RPMI7951 (cell line): ENCODE measurements around the gene ABHD12B. TPM values are rescaled to one million over a fixed set of nuclear protein-coding genes. Genes with fewer than 3 reads are reported as not detected.
"Not testable (repeated sequence)": the region's sequence is repeated elsewhere in the genome, so short reads cannot be mapped to it uniquely, and the experiment has no call there.

Source experiments
- DNase-seq: peaks from one replicate; pipeline ENCODE4 v3.0.0-alpha.2; 2012; ENCODE audit warnings: low read depth
- total RNA-seq: library from RNA; depleted of rRNA; stranded (reverse); fragments of >200 nt; shearing (Covaris generic); gene quantifications from 2 replicates; pipeline ENCODE4 v1.2.3, GENCODE V29; 2014

Gene ABHD12B
- total RNA-seq, 1 experiment from 2014 or later = 0.12 TPM

GRCh38 chr14:50896421-50896820 is 24.6 kb downstream of the ABHD12B start:
- DNase-seq = not testable (repeated sequence)

DNA sequence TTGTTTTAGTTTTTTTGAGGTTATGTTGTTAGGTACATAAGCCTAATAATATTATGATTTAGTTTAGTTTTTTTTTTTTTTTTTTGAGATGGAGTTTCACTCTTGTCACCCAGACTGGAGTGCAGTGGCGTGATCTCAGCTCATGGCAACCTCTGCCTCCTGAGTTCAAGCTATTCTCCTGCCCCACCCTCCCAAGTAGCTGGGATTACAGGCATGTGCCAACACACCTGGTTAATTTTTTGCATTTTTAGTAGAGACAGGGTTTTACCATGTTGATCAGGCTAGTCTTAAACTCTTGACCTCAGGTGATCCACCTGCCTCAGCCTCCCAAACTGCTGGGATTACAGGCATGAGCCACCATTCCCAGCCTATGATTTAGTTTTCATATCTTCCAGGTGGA is 25.2 kb downstream of the ABHD12B start:
- DNase-seq = not testable (repeated sequence)

DNA sequence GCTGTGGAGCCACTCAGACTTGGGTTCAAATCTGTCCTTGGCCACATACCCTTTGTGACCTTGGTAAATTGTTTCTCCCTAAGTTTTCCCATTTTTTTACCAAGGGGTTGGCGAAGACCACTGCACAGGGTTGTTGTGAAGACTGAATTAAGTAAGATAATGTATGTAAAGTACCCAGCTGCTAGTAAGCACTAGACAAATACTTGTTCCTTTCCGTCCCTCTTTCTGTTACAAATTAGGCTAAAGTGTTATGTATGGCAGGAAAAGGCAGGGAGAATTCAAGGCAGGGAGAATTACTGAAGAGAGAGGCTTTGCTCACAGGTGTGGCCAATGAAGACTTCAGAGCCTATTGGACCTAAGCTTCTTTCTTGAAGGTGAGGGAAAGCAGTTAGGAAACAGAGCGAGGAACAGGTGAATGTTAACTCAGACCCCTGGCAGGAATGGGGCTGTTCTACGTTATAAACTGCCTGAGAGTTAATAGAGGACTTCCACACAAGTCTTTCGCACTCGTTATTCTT is 25.9 kb downstream of the ABHD12B start:
- DNase-seq = no peak

GRCh38 chr14:50901361-50901760 is 29.5 kb downstream of the ABHD12B start:
- DNase-seq = no peak

GRCh38 chr14:50904719-50905118 is 32.9 kb downstream of the ABHD12B start:
- DNase-seq = no peak

DNA sequence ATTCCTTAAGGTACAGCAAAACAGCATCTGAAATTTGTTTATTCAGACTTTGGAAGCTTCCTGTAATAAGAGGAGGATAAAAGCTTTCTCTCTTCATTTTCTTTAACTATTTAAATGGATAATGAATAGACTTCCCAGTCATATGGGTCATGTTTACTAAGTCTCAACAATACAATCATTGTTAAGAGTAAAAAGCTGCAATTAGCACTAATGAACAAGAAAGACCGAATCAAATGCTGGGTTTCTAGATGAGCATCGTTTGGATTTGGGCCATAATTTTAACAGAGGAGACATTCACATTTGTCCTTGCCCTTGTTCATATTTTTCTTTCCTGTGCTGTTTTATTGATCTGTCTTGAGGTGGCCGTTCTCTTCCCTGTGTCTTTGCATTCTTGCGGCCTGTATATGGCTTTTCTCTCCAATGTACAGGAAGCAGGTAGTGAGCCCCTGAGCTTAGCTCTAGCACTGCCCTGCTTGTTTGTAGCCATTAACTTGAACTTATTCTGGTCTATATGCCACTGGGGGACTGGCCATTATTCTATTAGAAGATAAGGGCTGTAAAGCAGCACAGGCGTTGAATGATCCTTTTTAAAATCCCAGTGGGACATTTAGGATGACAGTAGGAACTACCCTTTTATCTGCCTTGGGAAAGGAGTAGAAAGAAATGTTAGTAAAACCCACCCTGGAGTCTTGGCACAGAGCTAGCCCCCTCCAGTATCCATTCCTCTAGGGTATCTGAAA is 34.6 kb downstream of the ABHD12B start:
- peak; percentile 8 for DNase-seq

DNA sequence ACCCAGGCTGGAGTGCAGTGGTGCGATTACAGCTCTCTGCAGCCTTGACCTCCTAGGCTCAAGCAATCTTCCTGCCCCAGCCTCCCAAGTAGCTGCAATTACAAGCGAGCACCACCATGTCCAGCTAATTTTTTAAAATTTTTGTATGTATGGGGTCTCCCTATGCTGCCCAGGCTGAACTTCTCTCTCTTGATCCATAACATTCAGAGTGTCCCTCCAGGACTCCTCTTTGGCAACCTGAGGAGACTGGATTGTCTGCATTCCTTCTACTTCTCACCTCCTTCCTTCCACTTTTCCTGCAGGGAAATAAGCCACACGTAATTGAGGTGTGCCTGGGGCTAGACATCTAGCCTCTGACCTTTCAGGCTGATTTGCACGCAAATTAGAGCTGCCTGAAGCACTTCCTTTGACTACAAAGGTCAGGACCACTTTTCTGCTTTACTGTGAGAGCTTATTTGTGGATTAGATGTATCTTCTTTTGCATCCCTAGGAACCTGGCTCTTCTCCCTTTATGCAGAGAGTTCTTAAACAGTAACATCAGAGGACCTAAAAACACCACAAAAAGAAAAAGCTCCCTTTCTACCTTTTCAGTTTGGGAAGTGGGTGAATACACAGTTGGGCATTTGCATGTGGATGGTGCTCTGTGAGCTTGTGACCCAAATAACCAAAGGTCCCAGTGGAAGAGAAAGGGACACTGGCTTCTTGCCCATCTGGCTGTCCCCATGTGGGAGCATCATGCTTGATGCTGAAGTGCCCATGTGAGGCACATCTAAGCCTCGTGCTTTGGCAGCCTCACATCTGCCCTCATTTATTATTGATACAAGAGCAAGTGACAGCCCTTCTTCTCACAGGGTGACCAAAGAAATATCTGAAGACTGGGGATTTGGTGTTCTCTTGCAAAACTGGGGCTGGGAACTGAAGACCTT is 38.9 kb downstream of the ABHD12B start:
- no peak for DNase-seq

DNA sequence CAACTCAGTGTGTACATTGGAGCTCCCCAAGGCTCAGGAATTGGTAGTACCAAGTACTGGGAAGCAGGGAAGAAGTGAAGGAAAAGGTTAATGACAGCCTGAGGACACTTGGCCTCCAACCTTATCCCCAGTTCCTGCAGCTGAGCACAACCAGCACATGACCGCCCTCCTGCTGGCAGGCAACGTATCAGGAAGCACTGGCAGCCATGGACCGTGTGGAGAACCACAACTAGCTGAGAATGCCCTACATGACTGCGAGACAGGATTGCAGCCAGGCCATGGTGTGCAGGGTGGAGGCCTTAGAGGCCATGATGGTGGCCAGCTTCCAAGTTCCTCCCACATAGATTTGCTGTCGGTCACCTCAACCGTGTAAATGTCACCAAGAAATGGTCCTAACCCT is 45.6 kb downstream of the ABHD12B start:
- DNase-seq = no peak

GRCh38 chr14:50919524-50919923 is 47.7 kb downstream of the ABHD12B start:
- DNase-seq = not testable (repeated sequence)

DNA sequence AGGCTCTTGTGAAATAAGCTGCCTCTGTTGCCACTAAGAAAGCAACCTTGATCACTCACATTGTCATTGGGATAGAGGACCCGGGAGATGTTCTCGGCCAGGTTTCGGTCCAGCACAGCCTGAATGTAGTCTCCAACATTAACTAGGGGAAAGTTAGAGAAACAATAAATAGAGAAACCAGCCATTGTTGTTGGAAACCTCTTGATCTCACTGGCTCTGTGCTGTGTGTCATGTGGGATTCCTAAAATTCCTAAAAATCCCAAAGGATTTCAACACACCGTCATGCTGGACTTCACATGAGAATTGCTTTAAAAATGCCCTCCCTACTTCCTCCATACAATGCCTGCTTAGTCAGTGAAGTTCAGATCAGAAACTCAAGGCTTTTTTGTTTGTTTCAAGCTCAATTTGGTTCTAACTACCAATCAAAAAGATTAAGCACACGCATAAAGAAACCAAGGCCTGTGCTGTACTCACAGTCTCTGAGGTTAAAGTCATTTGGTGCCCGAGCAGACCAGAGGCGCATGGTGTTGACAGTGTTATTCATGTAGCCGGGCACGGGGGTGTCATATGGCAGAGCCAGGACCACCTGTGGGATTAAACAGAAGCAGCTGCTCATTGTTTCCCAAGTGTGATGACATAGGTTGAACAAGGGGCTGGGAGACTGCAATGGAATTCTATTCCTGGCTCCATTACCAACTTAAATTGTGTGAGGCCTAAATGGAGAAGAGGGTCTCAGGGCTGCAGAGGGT is 48.8 kb downstream of the ABHD12B start:
- DNase-seq = peak; percentile 67

- no peak for DNase-seq
Observed at GRCh38 chr14:50922803-50923202, 51.0 kb downstream of the ABHD12B start.

DNA sequence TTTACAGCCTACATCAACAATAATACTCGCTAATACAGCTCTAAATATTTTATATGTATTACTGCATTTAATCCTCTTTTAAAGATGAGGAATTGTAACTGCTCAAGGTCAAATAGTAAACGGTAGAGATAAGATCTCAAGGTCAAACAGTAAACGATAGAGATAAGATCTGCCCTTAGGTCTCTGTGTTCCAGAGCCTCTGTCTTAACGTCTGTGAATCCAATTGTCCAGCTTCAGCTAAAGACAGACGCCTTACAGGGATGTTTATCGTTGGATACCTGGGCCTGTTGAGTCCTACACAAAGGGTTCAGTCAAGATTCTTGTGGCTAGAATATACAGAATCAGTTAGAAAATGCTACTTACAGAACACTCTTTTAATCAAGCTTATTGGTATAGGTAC is 52.4 kb downstream of the ABHD12B start:
- DNase-seq = no peak

GRCh38 chr14:50924843-50925242 is 53.0 kb downstream of the ABHD12B start:
- DNase-seq = no peak

DNA sequence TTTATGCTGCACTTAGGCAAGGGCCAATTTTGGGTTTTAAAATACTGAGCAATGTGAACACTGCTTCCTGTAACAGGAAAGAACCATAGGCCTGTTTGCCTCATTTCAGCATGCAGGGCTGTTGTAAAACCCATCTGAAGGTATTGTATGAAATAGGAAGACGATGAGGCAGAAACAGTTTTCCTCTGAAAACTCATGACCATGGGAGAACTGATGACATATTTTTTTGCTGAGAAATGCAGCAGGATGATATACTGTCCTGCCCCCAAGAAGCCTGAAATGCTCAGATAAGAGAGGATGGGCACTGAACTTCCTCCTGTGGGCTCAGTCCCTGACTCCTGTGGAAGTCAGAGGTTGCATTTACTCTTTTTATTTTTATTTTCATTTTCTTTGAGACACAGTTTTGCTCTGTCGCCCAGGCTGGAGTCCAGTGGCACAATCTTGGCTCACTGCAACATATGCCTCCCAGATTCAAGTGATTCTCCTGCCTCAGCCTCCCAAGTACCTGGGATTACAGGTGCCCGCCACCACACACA is 55.1 kb downstream of the ABHD12B start:
- DNase-seq = no peak

DNA sequence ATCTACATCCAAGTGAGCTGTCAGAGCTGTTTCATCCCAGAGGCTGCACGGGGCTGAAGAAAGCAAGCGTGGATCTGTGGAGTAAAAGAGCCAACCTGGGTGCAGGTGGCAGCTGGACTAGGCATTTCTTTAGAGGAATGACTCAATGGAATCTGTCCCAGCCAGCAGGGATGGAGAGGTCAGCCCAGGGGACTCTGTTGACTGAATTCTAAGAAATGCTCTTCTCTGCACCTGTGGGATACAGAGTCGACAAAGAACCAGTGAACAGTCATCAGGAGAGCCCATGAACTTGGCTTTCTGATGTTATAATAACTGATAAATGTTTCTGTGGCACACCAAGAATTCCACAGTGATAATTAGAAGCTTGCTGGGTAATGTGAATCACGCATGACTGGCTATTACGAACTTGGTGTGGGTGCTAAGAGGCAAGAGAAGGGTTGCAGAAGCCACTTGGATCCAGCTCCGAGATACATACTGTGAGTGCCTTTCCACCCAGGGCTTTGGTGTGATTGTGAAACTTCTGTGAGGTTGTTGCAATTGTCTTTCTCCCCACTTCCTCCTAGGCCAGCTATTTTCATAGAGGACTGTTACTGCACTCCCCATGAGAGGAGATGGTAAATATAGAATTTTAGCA is 56.3 kb downstream of the ABHD12B start:
- DNase-seq = peak; percentile 33

GRCh38 chr14:50929506-50929905 is 57.7 kb downstream of the ABHD12B start:
- no peak for DNase-seq

GRCh38 chr14:50931559-50931958 is 59.7 kb downstream of the ABHD12B start:
- DNase-seq = no peak

DNA sequence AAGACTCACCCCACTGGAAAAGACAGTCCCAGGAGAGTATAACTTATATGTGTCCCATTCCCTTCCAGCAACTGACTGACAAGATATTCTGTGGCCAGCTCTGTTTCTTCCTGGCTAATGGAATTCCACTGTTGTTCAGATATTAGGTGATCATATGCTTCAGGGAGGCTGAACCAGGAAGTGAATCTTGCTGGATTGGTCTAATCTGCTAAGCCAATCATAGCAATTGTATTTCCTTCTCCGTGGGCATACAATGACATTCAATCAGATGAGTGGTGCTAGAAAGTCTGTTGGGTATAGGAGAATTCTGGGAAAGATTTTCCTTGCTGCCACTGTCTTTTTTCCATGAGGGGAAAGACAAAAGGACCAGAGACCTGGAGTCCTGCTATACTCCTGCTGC is 60.3 kb downstream of the ABHD12B start:
- no peak for DNase-seq

GRCh38 chr14:50932592-50933495 is 61.0 kb downstream of the ABHD12B start:
- DNase-seq = no peak
